Kidney (tissue), 14 donors: Measurements from ENCODE around the gene C19orf25. TPM values are rescaled to one million over a fixed set of nuclear protein-coding genes. Genes with fewer than 3 reads are reported as not detected.

Experiments
- DNase-seq, 5 donors: peaks; one replicate each; pipeline ENCODE4 v3.0.0-alpha.2; 2013 to 2020
- FAIRE-seq: peaks from 2 replicates; lab custom pipeline; 2012; peaks lifted over from hg19 to GRCh38; lab: Jason Lieb, UNC
- H3K27ac ChIP-seq, 2 donors: one replicate each; pipeline ENCODE4 v1.7.0; 2013; ENCODE audit warnings: low read depth in 2 of 2, low read length in 2 of 2, inconsistent platforms in 1 of 2
- H3K27me3 ChIP-seq: one replicate; pipeline ENCODE4 v1.7.1; 2013; ENCODE audit warnings: low read length, inconsistent platforms; ENCODE audit not compliant: control insufficient read depth, insufficient read depth
- H3K36me3 ChIP-seq, 3 donors: one replicate each; pipeline versions ENCODE4 v1.7.0 to v1.7.1; 2013; ENCODE audit warnings: low read length in 3 of 3, control low read depth in 1 of 3, inconsistent platforms in 1 of 3; ENCODE audit not compliant: insufficient read depth in 3 of 3, control insufficient read depth in 2 of 3
- H3K4me1 ChIP-seq, 3 donors: one replicate each; pipeline versions ENCODE4 v1.7.0 to v1.7.1; 2013; ENCODE audit warnings: low read length in 3 of 3, inconsistent platforms in 1 of 3, low read depth in 1 of 3; ENCODE audit not compliant: control insufficient read depth in 2 of 3, insufficient read depth in 2 of 3
- H3K4me3 ChIP-seq, 3 donors: one replicate each; pipeline versions ENCODE4 v1.7.0 to v1.8.1; 2013; ENCODE audit warnings: low read length in 3 of 3, control low read depth in 1 of 3, inconsistent platforms in 1 of 3
- H3K9ac ChIP-seq, 3 donors: one replicate each; pipeline versions ENCODE4 v1.7.0 to v1.7.1; 2013; ENCODE audit warnings: low read length in 3 of 3, control low read depth in 1 of 3, inconsistent platforms in 1 of 3
- H3K9me3 ChIP-seq, 3 donors: one replicate each; pipeline versions ENCODE4 v1.7.0 to v1.7.1; 2013; ENCODE audit warnings: low read length in 3 of 3, control low read depth in 1 of 3, inconsistent platforms in 1 of 3; ENCODE audit not compliant: control insufficient read depth in 2 of 3, insufficient read depth in 1 of 3
- intact Hi-C: fragments of 100-400 bp; cut with DNase I; formaldehyde crosslinking; loops from one replicate; pipeline ENCODE4 v1.11.1; 2022
- polyA plus RNA-seq: library from polyadenylated mRNA; stranded (reverse); fragments of 350-450 nt; fragmentation: Illumina TruSeq; extraction: RNeasy Lipid Tissue Mini Kit (QIAGEN cat#74804); gene quantifications from one replicate; pipeline ENCODE4 v1.2.3, GENCODE V29; 2014; ENCODE audit warnings: low read depth, low replicate concordance; ENCODE audit not compliant: insufficient read depth
- total RNA-seq: library from RNA; stranded (reverse); fragmentation: NEBNext Ultra II Directional; extraction: Animal tissue kit (Norgen Biotek cat#: 25700); gene quantifications from one replicate; pipeline ENCODE4 v1.2.1, GENCODE V29; 2021
- TF ChIP-seq, protein P1 (sequence below): IDR thresholded peaks from 3 replicates; pipeline ENCODE4 v1.5.1; 2012; ENCODE audit warnings: mild to moderate bottlenecking, moderate library complexity, borderline replicate concordance; ENCODE audit not compliant: insufficient read depth; ENCODE audit errors: extremely low read depth
- donor health status: control.
- donor health status: control.
- donor health status: control.
- donor health status: control.
- donor health status: control.
- donor health status: DM: yes; HTN: yes; CAD: no.
- donor health status: Normal renal cell carcinoma (clear cell type).

The C19orf25 gene
- total and polyA plus RNA-seq, 2 donors from 2014 or later, result 32.5 to 50.9 TPM

- Histone ChIP-seq H3K27ac (no peak overlapping the region), H3K4me3 (no peak overlapping the region), H3K9ac (no peak overlapping the region), H3K4me1 (peaks cover 0 to 27% (median 25%) of the 10 kb centered on the region in 3 donors), H3K9me3 (no peaks in the 10 kb centered on the region), H3K27me3 (no peaks in the 10 kb centered on the region), H3K36me3 (peaks cover 0 to 41% (median 20%) of the 10 kb centered on the region in 3 donors)
- TF ChIP-seq, protein P1, sequence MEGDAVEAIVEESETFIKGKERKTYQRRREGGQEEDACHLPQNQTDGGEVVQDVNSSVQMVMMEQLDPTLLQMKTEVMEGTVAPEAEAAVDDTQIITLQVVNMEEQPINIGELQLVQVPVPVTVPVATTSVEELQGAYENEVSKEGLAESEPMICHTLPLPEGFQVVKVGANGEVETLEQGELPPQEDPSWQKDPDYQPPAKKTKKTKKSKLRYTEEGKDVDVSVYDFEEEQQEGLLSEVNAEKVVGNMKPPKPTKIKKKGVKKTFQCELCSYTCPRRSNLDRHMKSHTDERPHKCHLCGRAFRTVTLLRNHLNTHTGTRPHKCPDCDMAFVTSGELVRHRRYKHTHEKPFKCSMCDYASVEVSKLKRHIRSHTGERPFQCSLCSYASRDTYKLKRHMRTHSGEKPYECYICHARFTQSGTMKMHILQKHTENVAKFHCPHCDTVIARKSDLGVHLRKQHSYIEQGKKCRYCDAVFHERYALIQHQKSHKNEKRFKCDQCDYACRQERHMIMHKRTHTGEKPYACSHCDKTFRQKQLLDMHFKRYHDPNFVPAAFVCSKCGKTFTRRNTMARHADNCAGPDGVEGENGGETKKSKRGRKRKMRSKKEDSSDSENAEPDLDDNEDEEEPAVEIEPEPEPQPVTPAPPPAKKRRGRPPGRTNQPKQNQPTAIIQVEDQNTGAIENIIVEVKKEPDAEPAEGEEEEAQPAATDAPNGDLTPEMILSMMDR, result no peak
- no peak for DNase-seq
- intact Hi-C loops, result no loop called here
- no peak for FAIRE-seq
Observed at GRCh38 chr19:1426736-1427135, 52.3 kb downstream of the C19orf25 start.

- H3K9ac ChIP-seq, result no peak overlapping the region
- TF ChIP-seq, protein P1, result no peak
- no peak for FAIRE-seq
Observed at GRCh38 chr19:1425902-1426301, 53.1 kb downstream of the C19orf25 start.

GRCh38 chr19:1425102-1425837 is 53.7 kb downstream of the C19orf25 start:
- intact Hi-C loops, result no loop called here
- no peak for DNase-seq

More at GRCh38 chr19:1425902-1426301, 53.1 kb downstream of the C19orf25 start:
- Histone ChIP-seq H3K27me3 (no peaks in the 10 kb centered on the region), H3K27ac (no peak overlapping the region), H3K36me3 (peaks cover 0 to 44% (median 19%) of the 10 kb centered on the region in 3 donors), H3K4me3 (no peak overlapping the region), H3K9me3 (no peaks in the 10 kb centered on the region), H3K4me1 (peaks cover 0 to 27% (median 25%) of the 10 kb centered on the region in 3 donors)
- DNase-seq, result no peak
- intact Hi-C loops, result no loop called here

More at GRCh38 chr19:1425102-1425837, 53.7 kb downstream of the C19orf25 start:
- peaks cover 4 to 50% (median 22%) of the 10 kb centered on the region in 3 donors for H3K36me3 ChIP-seq
- no peak overlapping the region for H3K9ac ChIP-seq
- TF ChIP-seq, protein P1, result no peak
- no peak for FAIRE-seq
- H3K9me3 ChIP-seq, result no peaks in the 10 kb centered on the region
- peaks cover 0 to 27% (median 25%) of the 10 kb centered on the region in 3 donors for H3K4me1 ChIP-seq
- H3K27ac ChIP-seq, result no peak overlapping the region
- H3K27me3 ChIP-seq, result no peaks in the 10 kb centered on the region
- H3K4me3 ChIP-seq, result no peak overlapping the region
